Naive B cell (primary cell): ENCODE results near the gene ABCC3. TPM values are rescaled to one million over a fixed set of nuclear protein-coding genes. Genes with fewer than 3 reads are reported as not detected.

Source experiments
- ATAC-seq, 2 donors: fragments of 150-1000 bp; cut with Tn5 transposase; 2 replicates each; pipeline ENCODE4 v1.10.0; 2021; ENCODE audit warnings: low read depth in 2 of 2, mild to moderate bottlenecking in 2 of 2, moderate library complexity in 2 of 2
- DNase-seq: peaks from one replicate; pipeline ENCODE4 v3.0.0; 2022
- H3K27ac Mint-ChIP-seq, 6 donors: one replicate each; pipeline ENCODE4 v1.8.0; 2020 to 2022; ENCODE audit warnings: mild to moderate bottlenecking in 6 of 6, mixed read lengths in 6 of 6, moderate library complexity in 5 of 6, inconsistent platforms in 2 of 6
- H3K27me3 Mint-ChIP-seq, 3 donors: one replicate each; pipeline ENCODE4 v1.8.0; 2021 to 2022; ENCODE audit warnings: mixed read lengths in 3 of 3, mild to moderate bottlenecking in 1 of 3
- H3K36me3 Mint-ChIP-seq, 2 donors: one replicate each; pipeline ENCODE4 v1.8.0; 2020 to 2022; ENCODE audit warnings: mixed read lengths in 2 of 2, inconsistent platforms in 1 of 2, mild to moderate bottlenecking in 1 of 2
- H3K4me1 Mint-ChIP-seq, 3 donors: one replicate each; pipeline ENCODE4 v1.8.0; 2020 to 2022; ENCODE audit warnings: mixed read lengths in 3 of 3, inconsistent platforms in 1 of 3, mild to moderate bottlenecking in 1 of 3, moderate library complexity in 1 of 3
- H3K4me3 Mint-ChIP-seq, 8 donors: one replicate each; pipeline ENCODE4 v1.8.0; 2020 to 2022; ENCODE audit warnings: mild to moderate bottlenecking in 8 of 8, mixed read lengths in 8 of 8, moderate library complexity in 8 of 8, inconsistent platforms in 2 of 8
- H3K9me3 Mint-ChIP-seq, 7 donors: one replicate each; pipeline ENCODE4 v1.8.0; 2020 to 2022; ENCODE audit warnings: mixed read lengths in 7 of 7, mild to moderate bottlenecking in 5 of 7, inconsistent platforms in 2 of 7, moderate library complexity in 1 of 7
- polyA plus RNA-seq, 6 donors: library from polyadenylated mRNA; unstranded; fragments of 300-500 nt; fragmentation: Illumina TruSeq; gene quantifications; one replicate each; pipeline ENCODE4 v1.2.3, GENCODE V29; 2021; ENCODE audit warnings: low read depth in 6 of 6

ABCC3 gene
- polyA plus RNA-seq, 6 donors from 2014 or later = 0.44 to 0.99 (median 0.76) TPM; not detected in 2

- peak overlapping the region in 1 of 8 donors; percentile 75 for H3K4me3 Mint-ChIP-seq
- DNase-seq (no peak), ATAC-seq (no peak)
These were observed 97.1 kb downstream of the ABCC3 start for GRCh38 chr17:50731575-50732460.

GRCh38 chr17:50735287-50735686 is 100.6 kb downstream of the ABCC3 start:
- no peak for DNase-seq
- H3K27me3 Mint-ChIP-seq = no peaks in the 10 kb centered on the region
- H3K27ac Mint-ChIP-seq = peak overlapping the region in 1 of 6 donors; percentile 1
- no peak for ATAC-seq
- H3K4me1 Mint-ChIP-seq = peaks cover 24 to 57% (median 54%) of the 10 kb centered on the region in 3 donors
- peaks cover 12 to 18% of the 10 kb centered on the region in 2 donors for H3K36me3 Mint-ChIP-seq
- no peaks in the 10 kb centered on the region for H3K9me3 Mint-ChIP-seq
- H3K4me3 Mint-ChIP-seq = no peak overlapping the region

More at GRCh38 chr17:50731575-50732460, 97.1 kb downstream of the ABCC3 start:
- H3K9me3 Mint-ChIP-seq = peaks cover 0 to 4% (median 0%) of the 10 kb centered on the region in 7 donors
- peaks cover 37 to 77% (median 46%) of the 10 kb centered on the region in 3 donors for H3K4me1 Mint-ChIP-seq
- H3K36me3 Mint-ChIP-seq = peaks cover 7 to 8% of the 10 kb centered on the region in 2 donors
- peak overlapping the region in 4 of 6 donors; percentile 39 to 82 (median 56) for H3K27ac Mint-ChIP-seq
- H3K27me3 Mint-ChIP-seq = no peaks in the 10 kb centered on the region

- no peak overlapping the region for H3K4me3 Mint-ChIP-seq
- H3K36me3 Mint-ChIP-seq = peaks cover 12 to 18% of the 10 kb centered on the region in 2 donors
- ATAC-seq (no peak), DNase-seq (no peak)
- H3K27ac Mint-ChIP-seq = peak overlapping the region in 1 of 6 donors; percentile 62
- H3K4me1 Mint-ChIP-seq = peaks cover 14 to 41% (median 40%) of the 10 kb centered on the region in 3 donors
- H3K9me3 Mint-ChIP-seq = no peaks in the 10 kb centered on the region
- no peaks in the 10 kb centered on the region for H3K27me3 Mint-ChIP-seq
These were observed 102.5 kb downstream of the ABCC3 start for GRCh38 chr17:50737118-50737698.

GRCh38 chr17:50739098-50739497 is 104.4 kb downstream of the ABCC3 start:
- peaks cover 12 to 18% of the 10 kb centered on the region in 2 donors for H3K36me3 Mint-ChIP-seq
- H3K27ac Mint-ChIP-seq = peak overlapping the region in 5 of 6 donors; percentile 8 to 84 (median 67)
- DNase-seq (no peak), ATAC-seq (no peak)
- H3K27me3 Mint-ChIP-seq = no peaks in the 10 kb centered on the region
- H3K4me3 Mint-ChIP-seq = no peak overlapping the region
- H3K9me3 Mint-ChIP-seq = no peaks in the 10 kb centered on the region
- peaks cover 14 to 35% (median 31%) of the 10 kb centered on the region in 3 donors for H3K4me1 Mint-ChIP-seq

Other genes starting within 250 kb of the ABCC3 start
- 10 to 100 TPM; 15.4 to 29.2 (median 20.0) TPM for gene LRRC59, start 237.4 kb upstream of the ABCC3 start, polyA plus RNA-seq
- 1 to 10 TPM; 3.3 to 9.1 (median 5.2) TPM for gene ACSF2, start 208.7 kb upstream of the ABCC3 start, polyA plus RNA-seq
- gene CHAD, start 166.0 kb upstream of the ABCC3 start, polyA plus RNA-seq = under 1 TPM in 3 of 6 donors, not detected in 3; 0.14 to 0.24 (median 0.16) TPM
- gene RSAD1, start 156.0 kb upstream of the ABCC3 start, polyA plus RNA-seq = 10 to 100 TPM; 42.1 to 58.9 (median 51.0) TPM
- under 1 TPM in 3 of 6 donors, not detected in 3; 0.14 to 0.75 (median 0.47) TPM for gene MYCBPAP, start 126.4 kb upstream of the ABCC3 start, polyA plus RNA-seq
- gene EPN3, start 102.1 kb upstream of the ABCC3 start, polyA plus RNA-seq = not detected
- 10 to 100 TPM in 4 of 6 donors, 1 to 10 TPM in 2; 8.2 to 17.0 (median 11.9) TPM for gene SPATA20, start 87.7 kb upstream of the ABCC3 start, polyA plus RNA-seq
- not detected for gene CACNA1G, start 74.2 kb upstream of the ABCC3 start, polyA plus RNA-seq
- gene ANKRD40, start 73.0 kb downstream of the ABCC3 start, polyA plus RNA-seq = 1 to 10 TPM; 3.3 to 6.4 (median 4.6) TPM
- 100 to 1,000 TPM in 1 of 6 donors, 10 to 100 TPM in 5; 35.9 to 106 (median 54.9) TPM for gene LUC7L3, start 84.7 kb downstream of the ABCC3 start, polyA plus RNA-seq
- gene ANKRD40CL, start 132.6 kb downstream of the ABCC3 start, polyA plus RNA-seq = not detected
- gene WFIKKN2, start 200.7 kb downstream of the ABCC3 start, polyA plus RNA-seq = not detected
- 10 to 100 TPM in 1 of 6 donors, 1 to 10 TPM in 5; 1.9 to 14.2 (median 9.3) TPM for gene TOB1, start 231.5 kb downstream of the ABCC3 start, polyA plus RNA-seq